AG09319 (cell line): ENCODE results near the gene PIGQ.
A peak's percentile ranks its signal among the peaks of the same experiment; 100 is the strongest.

ENCODE experiments used
- DNase-seq: peaks from one replicate; pipeline ENCODE4 v3.0.0-alpha.2; 2010; ENCODE audit warnings: low read depth; ENCODE audit errors: extremely low read depth
- TF ChIP-seq, protein P1 (sequence below): IDR thresholded peaks from 2 replicates; pipeline ENCODE4 v1.5.1; 2011; ENCODE audit warnings: low read depth, mild to moderate bottlenecking, inconsistent platforms, low read length, moderate library complexity

PIGQ gene

DNA sequence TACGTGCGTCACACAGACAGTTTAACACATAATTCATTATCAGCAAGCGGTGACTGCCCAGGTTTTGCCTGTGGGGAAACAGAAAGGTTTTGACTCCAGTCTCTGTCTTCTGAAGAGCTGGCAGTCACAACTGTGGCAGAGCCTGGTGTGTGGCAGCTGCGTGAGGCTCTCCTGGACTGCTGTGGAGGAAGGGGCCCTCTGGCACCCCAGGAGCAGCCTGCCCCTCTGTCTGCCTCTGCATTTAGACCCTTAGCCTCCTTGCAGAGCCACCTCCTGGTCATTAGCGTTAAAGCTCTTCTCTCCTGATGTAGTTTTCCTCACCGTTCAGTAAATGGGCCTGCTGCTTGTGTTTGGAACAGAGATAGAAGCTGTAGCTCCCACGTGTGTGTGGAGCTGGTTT, 31.0 kb downstream of the PIGQ start:
- TF ChIP-seq, protein P1, sequence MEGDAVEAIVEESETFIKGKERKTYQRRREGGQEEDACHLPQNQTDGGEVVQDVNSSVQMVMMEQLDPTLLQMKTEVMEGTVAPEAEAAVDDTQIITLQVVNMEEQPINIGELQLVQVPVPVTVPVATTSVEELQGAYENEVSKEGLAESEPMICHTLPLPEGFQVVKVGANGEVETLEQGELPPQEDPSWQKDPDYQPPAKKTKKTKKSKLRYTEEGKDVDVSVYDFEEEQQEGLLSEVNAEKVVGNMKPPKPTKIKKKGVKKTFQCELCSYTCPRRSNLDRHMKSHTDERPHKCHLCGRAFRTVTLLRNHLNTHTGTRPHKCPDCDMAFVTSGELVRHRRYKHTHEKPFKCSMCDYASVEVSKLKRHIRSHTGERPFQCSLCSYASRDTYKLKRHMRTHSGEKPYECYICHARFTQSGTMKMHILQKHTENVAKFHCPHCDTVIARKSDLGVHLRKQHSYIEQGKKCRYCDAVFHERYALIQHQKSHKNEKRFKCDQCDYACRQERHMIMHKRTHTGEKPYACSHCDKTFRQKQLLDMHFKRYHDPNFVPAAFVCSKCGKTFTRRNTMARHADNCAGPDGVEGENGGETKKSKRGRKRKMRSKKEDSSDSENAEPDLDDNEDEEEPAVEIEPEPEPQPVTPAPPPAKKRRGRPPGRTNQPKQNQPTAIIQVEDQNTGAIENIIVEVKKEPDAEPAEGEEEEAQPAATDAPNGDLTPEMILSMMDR: no peak; the same call in none of the 2 replicates
- no peak for DNase-seq

DNA sequence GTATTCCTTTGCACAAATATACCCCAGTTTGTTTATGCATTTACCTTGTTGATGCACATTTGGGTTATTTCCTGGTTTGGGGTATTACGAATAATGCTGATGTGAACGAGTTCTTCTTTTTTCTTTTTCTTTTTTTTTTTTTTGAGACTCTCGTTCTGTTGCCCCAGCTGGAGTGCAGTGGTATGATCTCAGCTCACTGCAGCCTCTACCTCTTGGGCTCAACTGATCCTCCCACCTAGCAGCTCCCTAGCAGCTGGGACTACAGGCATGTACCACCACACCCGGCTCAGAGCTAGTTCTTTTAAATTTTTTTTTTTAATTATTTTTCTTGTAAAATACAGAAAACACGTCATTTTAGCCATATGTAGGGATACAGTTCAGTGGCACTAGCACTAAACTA, 34.2 kb downstream of the PIGQ start:
- DNase-seq: no peak
- TF ChIP-seq, protein P1: no peak

DNA sequence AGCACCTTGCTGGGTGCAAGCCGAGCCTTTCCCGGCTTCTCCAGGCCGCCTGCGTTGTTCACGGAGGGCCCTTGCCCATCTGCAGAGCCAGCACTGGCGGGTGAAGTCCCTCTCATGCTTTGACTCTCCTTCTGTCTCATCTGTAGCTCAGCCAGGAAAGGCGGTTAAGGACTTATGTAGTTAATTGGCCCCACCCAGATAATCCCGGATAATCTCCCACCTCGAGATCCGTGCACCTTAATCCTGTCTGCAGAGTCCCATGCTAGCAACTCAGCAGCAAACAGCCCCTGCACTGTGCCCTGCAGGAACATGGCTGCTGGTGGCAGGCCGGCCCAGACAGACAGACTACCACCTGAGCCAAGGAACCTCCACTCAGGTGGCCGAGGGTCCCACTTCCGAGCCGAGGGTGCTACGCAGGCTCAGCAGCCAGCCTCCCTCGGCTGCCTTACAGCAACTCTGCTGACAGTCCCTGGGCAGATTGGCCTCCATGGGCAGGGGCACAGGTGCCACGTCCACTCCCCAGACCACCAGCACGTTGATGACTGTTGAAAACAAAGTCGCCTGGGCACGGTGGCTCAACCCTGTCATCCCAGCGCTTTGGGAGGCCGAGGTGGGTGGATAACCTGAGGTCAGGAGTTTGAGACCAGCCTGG, 37.0 kb downstream of the PIGQ start:
- TF ChIP-seq, protein P1: no peak

DNA sequence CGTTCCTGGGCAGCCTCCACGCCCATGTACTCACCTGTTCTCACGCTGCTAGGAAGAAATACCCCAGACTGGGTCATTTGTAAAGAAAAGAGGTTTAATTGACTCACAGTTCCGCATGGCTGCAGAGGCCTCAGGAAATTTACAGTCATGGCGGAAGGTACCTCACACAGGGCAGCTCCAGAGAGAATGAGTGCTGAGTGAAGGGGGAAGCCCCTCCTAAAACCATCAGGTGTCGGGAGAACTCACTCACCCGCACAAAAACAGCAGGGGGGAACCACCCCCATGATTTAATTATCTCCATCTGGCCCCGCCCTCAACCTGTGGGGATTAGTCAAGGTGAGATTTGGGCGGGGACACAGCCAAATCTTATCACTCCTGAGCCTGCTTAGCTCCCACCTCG, 38.3 kb downstream of the PIGQ start:
- TF ChIP-seq, protein P1: no peak

More for the DNA sequence above, 37.0 kb downstream of the PIGQ start:
- no peak for DNase-seq

DNA sequence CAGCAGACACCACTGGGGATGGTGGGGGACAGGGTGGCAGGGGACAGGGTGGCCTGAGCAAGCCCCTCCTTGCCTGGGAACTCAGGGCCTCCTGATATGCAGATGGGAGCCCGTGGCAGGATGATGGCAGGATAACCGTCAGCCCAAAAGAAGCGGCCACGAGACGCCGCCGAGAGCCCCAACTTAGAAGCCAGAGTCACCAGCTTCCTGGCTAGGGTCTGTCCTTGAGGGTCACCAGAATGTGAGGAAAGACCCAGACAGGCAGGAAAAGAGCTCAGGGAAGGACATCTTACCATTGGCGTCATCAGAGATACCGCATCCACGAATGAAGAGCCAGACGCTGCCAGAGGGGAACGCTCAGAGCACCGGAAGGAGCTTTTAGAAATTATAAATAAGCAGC, 39.5 kb downstream of the PIGQ start:
- no peak for DNase-seq
- TF ChIP-seq, protein P1: no peak

More for the DNA sequence above, 38.3 kb downstream of the PIGQ start:
- DNase-seq: no peak

DNA sequence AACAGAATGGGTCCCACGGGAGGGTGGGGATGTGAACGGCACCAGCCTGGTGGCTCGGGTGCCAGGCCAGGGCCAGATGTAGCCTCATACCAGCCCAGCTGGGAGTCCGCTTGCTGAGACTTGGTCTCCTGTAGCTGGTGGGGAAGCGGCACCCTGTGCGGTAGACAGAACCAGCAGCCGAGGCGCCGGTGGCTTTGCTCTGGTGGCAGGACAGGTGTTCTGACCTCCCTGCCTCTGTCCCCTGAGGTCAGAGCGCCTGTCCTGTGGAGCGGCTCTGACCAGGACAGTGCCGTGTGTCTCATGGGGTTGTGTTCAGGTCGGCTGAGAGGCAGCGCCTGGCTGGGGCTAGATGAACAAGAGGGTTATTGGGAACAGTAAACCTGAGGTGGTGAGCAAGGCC, 40.2 kb downstream of the PIGQ start:
- no peak for DNase-seq
- TF ChIP-seq, protein P1: no peak

DNA sequence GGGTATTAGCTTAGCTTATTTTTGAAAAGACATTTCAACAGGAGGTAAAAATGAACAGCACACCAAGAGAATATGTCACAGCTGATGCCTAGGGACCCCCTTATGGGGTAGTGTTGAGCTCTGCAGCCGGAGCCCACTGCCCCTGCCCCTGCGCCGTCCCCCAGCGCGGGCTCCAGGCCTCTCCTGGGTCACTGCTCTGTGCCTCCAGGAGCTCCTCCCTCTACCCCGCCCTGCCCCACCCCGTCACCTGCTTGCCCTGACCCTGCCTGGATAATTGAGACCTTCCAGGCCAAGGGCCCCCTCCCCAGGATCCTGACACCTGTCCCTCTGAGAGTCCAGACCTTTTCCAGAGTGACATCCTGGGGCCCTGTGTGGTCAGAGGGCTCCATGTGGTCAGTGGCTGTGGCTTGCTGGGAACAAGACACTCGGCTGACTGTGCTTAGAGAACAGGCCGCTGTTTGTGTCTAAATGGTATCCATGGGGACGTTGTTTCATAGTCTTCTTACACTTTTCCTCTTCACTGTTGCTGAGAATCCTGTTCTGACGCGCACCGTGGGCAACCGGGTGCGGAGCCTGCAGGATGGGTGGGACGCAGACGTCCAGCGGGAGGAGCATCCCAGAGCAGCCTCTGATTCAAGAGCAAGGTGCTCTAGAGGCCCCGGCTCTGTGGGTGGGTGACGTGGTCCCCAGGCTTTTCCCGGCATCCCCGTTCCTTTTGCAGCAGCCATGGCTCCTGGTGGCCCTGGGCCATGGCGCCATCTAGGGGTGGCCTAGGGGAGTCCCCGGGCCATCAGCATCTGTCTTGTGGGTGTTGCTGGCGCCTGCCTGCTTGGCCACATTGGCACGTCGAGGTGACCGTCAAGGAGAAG, 41.0 kb downstream of the PIGQ start:
- TF ChIP-seq, protein P1: peak; percentile 22
- DNase-seq: no peak
